ENCODE measurements around the gene PLA2G4B.

PLA2G4B gene

GRCh38 chr15:41892621-41893421, 54.2 kb downstream of the PLA2G4B start:
- FAIRE-seq (no peak), DNase-seq (ENCODE audit: insufficient read length, low spot score) (no peak)
- TF ChIP-seq SPI1 (IDR thresholded peaks at IDR 0.05; ENCODE audit: low read depth, low read length) (no peak), POLR2AphosphoS5 (IDR thresholded peaks at IDR 0.05; ENCODE audit: low read depth, low read length) (no peak), POU2F2 (IDR thresholded peaks at IDR 0.05; ENCODE audit: low read depth, low read length) (no peak), POLR2A (IDR thresholded peaks at IDR 0.05; ENCODE audit: low read depth, low read length) (no peak), TAF1 (IDR thresholded peaks at IDR 0.05; ENCODE audit: low read depth, low read length) (no peak), PAX5 (IDR thresholded peaks at IDR 0.05; ENCODE audit: insufficient read depth, low read length, severe bottlenecking) (no peak)

GRCh38 chr15:41893422-41894250, 55.0 kb downstream of the PLA2G4B start, which contains the start of gene SPTBN5:
SPTBN5 (minus strand) TSS chr15:41894053; CDS start chr15:41893497, 556 bp downstream.
- no peak for FAIRE-seq
- TF ChIP-seq TAF1 (IDR thresholded peaks at IDR 0.05; ENCODE audit: low read depth, low read length) (no peak), POLR2AphosphoS5 (IDR thresholded peaks at IDR 0.05; ENCODE audit: low read depth, low read length) (no peak), POU2F2 (IDR thresholded peaks at IDR 0.05; ENCODE audit: low read depth, low read length) (no peak), SPI1 (IDR thresholded peaks at IDR 0.05; ENCODE audit: low read depth, low read length) (no peak), PAX5 (IDR thresholded peaks at IDR 0.05; ENCODE audit: insufficient read depth, low read length, severe bottlenecking) (no peak), POLR2A (IDR thresholded peaks at IDR 0.05; ENCODE audit: low read depth, low read length) (no peak)
- DNase-seq (ENCODE audit: insufficient read length, low spot score) = no peak

DNA sequence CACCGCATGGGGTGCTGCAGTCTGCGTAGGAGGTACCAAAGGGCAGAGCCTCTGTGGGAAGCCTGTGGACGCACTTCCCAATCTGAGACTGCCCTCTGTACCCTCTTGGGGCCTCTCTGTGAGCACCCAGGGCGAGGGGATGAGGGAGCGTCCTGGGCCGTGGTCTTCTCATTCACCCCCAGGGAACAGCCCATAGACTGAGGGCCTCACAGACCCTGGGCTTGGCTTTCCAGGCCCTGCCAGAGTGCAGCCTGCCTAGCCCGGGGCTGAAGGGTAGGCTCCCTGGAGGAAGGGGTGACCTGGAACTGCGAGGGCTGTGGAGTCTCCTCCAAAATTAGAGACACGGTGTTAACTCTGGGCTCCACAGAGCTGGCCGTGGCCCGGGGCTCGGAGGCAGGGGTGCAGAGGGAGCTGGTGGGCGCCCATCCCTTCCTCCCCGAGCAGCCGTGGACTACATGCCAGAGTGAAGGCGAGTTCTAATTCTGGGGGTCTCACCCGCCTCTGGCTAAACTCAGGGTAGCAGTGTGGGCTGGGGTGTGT, 55.7 kb downstream of the PLA2G4B start:
- no peak for FAIRE-seq
- DNase-seq (ENCODE audit: insufficient read length, low spot score) = no peak
- no peak for TF ChIP-seq SPI1 (IDR thresholded peaks at IDR 0.05; ENCODE audit: low read depth, low read length)
- TF ChIP-seq TAF1 (IDR thresholded peaks at IDR 0.05; ENCODE audit: low read depth, low read length) = no peak
- TF ChIP-seq POU2F2 (IDR thresholded peaks at IDR 0.05; ENCODE audit: low read depth, low read length) = no peak
- TF ChIP-seq PAX5 (IDR thresholded peaks at IDR 0.05; ENCODE audit: insufficient read depth, low read length, severe bottlenecking) = no peak
- TF ChIP-seq POLR2AphosphoS5 (IDR thresholded peaks at IDR 0.05; ENCODE audit: low read depth, low read length) = no peak
- TF ChIP-seq POLR2A (IDR thresholded peaks at IDR 0.05; ENCODE audit: low read depth, low read length) = no peak

DNA sequence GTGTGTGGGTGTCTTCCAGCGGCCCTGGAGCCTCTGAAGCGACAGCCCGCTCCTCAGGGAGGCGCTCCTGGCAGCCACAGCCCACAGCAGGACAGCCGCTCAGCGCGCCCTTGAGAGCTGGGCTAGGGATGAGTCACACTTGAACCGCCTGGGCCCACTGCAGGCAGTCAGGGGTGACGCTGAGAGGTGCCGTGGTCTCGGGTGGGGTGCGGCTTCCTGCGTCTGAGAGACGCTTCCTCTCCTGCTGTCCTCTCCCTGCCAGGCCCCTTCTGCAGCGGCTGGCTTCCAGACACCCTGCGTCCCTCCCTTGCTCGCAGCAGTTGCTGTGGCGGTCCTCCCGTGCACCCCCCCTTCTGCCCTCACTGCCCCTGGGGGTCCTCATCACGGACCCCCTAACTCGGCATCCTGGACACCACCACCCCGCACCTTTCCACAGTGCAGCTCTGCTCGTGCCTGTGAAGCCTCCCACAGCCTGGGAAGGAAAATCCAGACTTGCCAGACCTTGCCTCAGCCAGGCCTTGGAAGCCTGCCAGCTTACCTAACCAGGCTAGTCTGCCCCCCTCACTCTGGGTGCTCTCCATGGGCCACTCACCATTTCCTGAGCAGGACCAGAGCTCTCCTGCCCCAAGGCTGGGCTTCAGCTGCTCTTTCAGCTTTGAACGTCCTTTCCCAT, 56.3 kb downstream of the PLA2G4B start:
- TF ChIP-seq PAX5 (IDR thresholded peaks at IDR 0.05; ENCODE audit: insufficient read depth, low read length, severe bottlenecking) (peak; percentile 85), SPI1 (IDR thresholded peaks at IDR 0.05; ENCODE audit: low read depth, low read length) (peak; percentile 52), POLR2A (IDR thresholded peaks at IDR 0.05; ENCODE audit: low read depth, low read length) (no peak)
- FAIRE-seq = peak; percentile 94
- DNase-seq (ENCODE audit: insufficient read length, low spot score) = peak; percentile 92

GRCh38 chr15:41895491-41895890, 56.8 kb downstream of the PLA2G4B start:
- FAIRE-seq = peak; percentile 63
- TF ChIP-seq TAF1 (IDR thresholded peaks at IDR 0.05; ENCODE audit: low read depth, low read length) (no peak), POU2F2 (IDR thresholded peaks at IDR 0.05; ENCODE audit: low read depth, low read length) (no peak), PAX5 (IDR thresholded peaks at IDR 0.05; ENCODE audit: insufficient read depth, low read length, severe bottlenecking) (no peak), POLR2AphosphoS5 (IDR thresholded peaks at IDR 0.05; ENCODE audit: low read depth, low read length) (no peak), POLR2A (IDR thresholded peaks at IDR 0.05; ENCODE audit: low read depth, low read length) (no peak), SPI1 (IDR thresholded peaks at IDR 0.05; ENCODE audit: low read depth, low read length) (no peak)

GRCh38 chr15:41895957-41896356, 57.3 kb downstream of the PLA2G4B start:
- TF ChIP-seq SPI1 (IDR thresholded peaks at IDR 0.05; ENCODE audit: low read depth, low read length) (no peak), POLR2A (IDR thresholded peaks at IDR 0.05; ENCODE audit: low read depth, low read length) (no peak), POU2F2 (IDR thresholded peaks at IDR 0.05; ENCODE audit: low read depth, low read length) (no peak), POLR2AphosphoS5 (IDR thresholded peaks at IDR 0.05; ENCODE audit: low read depth, low read length) (no peak)
- FAIRE-seq (no peak), DNase-seq (ENCODE audit: insufficient read length, low spot score) (no peak)

More at GRCh38 chr15:41895491-41895890, 56.8 kb downstream of the PLA2G4B start:
- DNase-seq (ENCODE audit: insufficient read length, low spot score) = no peak

DNA sequence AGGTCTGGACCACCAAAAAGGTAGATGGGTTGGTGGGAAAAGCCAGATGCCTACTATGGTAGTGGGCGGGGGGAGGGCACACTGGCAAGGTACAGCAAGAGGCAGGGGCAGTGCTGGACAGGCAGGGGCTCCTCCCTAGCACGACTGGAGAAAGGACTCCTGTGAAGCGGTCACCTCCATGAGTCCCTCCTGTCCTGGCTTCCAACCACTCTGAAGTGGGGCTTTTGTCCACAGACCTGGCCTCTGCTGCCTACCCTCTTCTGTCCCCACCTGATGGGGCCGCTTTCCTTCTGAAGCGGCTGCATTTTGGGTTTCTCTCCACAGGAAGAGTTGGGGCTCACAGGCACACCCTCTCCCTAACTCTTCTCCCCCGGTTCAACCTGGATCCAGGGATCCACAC, 57.9 kb downstream of the PLA2G4B start:
- FAIRE-seq (no peak), DNase-seq (ENCODE audit: insufficient read length, low spot score) (no peak)
- TF ChIP-seq POLR2A (IDR thresholded peaks at IDR 0.05; ENCODE audit: low read depth, low read length) = no peak

- FAIRE-seq = no peak
Measured at GRCh38 chr15:41897363-41897799, 58.7 kb downstream of the PLA2G4B start.

More at GRCh38 chr15:41897363-41897799, 58.7 kb downstream of the PLA2G4B start:
- no peak for DNase-seq (ENCODE audit: insufficient read length, low spot score)
- TF ChIP-seq POLR2A (IDR thresholded peaks at IDR 0.05; ENCODE audit: low read depth, low read length) = 0 out of 2 replicates have a peak, but pooled peaks have one; percentile 53
- TF ChIP-seq PAX5 (IDR thresholded peaks at IDR 0.05; ENCODE audit: insufficient read depth, low read length, severe bottlenecking) = no peak
- TF ChIP-seq POLR2AphosphoS5 (IDR thresholded peaks at IDR 0.05; ENCODE audit: low read depth, low read length) = peak; percentile 50; the same call in 1 of the 2 replicates

Data from GM12891 (cell line).